ENCODE data around the gene PIGM.

GRCh38 chr1:160018347-160018746 lies 13.4 kb downstream of the PIGM start:
- no peak for TF ChIP-seq ATF3 (CRISPR knock-in tag; conservative IDR thresholded peaks at IDR 0.05)
- TF ChIP-seq ARID4B (CRISPR knock-in tag; IDR thresholded peaks at IDR 0.05; ENCODE audit: borderline replicate concordance): no peak
- no peak for TF ChIP-seq CTCF (IDR thresholded peaks at IDR 0.05)
- TF ChIP-seq IRF1 (CRISPR knock-in tag; IDR thresholded peaks at IDR 0.05): no peak
- no peak for TF ChIP-seq STAT6 (CRISPR knock-in tag; conservative IDR thresholded peaks at IDR 0.05; ENCODE audit: low read depth)
- no peak for TF ChIP-seq ATF2 (CRISPR knock-in tag; IDR thresholded peaks at IDR 0.05; ENCODE audit: borderline replicate concordance, low read depth)
- TF ChIP-seq CREB1 (CRISPR knock-in tag; IDR thresholded peaks at IDR 0.05): no peak
- TF ChIP-seq MAX (CRISPR knock-in tag; IDR thresholded peaks at IDR 0.05): no peak
